C4-2B (cell line): ENCODE measurements around the gene BMAL1.

Experiments
- H3K27ac ChIP-seq: fragments of 450-650 bp; 2 replicates; pipeline ENCODE4 v1.5.1; 2017
- ZFX ChIP-seq: fragments of 450-650 bp; IDR thresholded peaks from 2 replicates; pipeline ENCODE4 v1.6.1; 2017
- TF ChIP-seq, protein P1 (sequence below): fragments of 450-650 bp; conservative IDR thresholded peaks from 2 replicates; pipeline ENCODE4 v1.5.1; 2017; ENCODE audit warnings: mild to moderate bottlenecking

Gene BMAL1

GRCh38 chr11:13287036-13287435 is 9.4 kb downstream of the BMAL1 start:
- no peak for TF ChIP-seq ZFX
- TF ChIP-seq, protein P1, sequence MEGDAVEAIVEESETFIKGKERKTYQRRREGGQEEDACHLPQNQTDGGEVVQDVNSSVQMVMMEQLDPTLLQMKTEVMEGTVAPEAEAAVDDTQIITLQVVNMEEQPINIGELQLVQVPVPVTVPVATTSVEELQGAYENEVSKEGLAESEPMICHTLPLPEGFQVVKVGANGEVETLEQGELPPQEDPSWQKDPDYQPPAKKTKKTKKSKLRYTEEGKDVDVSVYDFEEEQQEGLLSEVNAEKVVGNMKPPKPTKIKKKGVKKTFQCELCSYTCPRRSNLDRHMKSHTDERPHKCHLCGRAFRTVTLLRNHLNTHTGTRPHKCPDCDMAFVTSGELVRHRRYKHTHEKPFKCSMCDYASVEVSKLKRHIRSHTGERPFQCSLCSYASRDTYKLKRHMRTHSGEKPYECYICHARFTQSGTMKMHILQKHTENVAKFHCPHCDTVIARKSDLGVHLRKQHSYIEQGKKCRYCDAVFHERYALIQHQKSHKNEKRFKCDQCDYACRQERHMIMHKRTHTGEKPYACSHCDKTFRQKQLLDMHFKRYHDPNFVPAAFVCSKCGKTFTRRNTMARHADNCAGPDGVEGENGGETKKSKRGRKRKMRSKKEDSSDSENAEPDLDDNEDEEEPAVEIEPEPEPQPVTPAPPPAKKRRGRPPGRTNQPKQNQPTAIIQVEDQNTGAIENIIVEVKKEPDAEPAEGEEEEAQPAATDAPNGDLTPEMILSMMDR = no peak
- H3K27ac ChIP-seq = no peak overlapping the region

DNA sequence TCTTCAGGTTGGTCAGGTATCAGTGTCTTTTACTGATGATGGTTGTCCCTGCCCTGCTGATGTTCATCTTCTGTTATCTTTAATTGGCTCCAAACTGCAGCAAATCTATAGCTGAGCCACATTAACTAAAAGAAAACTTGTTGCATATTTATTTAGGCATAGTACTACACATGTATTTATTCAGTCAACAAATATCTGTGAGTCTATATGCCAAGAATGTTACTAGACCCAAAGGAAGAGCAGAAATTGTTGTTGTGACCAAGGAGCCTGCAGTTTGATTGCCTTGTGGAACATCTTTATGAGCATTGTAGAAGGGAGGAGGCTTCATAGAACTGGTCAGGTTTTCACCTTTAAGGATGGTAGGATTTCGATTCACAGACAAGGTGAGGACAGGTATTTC is 10.1 kb downstream of the BMAL1 start:
- H3K27ac ChIP-seq = no peak overlapping the region
- TF ChIP-seq, protein P1 = no peak
- TF ChIP-seq ZFX = no peak

DNA sequence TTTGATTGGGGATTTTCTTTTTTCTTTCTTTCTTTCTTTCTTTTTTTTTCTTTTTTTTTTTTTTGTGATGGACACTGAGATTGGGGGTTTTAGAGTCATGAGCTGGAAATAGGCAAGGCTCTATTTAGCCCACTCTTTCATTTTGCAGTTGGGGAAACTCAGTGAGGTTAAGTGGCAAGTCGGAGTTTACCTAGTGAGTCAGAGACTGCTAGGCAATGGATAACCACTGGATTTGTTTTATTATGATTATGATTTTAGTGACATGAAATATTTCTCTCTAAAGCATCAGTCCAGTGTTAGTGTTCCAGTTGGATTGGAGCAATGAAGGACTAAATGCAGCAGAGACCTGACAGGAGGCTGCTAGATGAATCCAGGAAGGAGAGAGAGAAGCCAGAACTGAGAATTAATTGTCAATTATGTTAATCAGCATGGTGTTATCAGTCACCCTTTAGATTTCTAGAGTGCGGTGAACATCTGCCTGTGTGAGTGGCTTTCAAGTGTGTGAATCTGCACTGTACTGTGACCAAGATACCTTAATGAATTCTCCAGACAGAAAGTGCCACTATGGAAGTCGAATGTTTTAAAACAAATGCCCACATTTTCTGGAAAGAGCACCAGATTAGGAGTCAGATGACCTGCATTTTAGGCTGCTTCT is 10.9 kb downstream of the BMAL1 start:
- TF ChIP-seq, protein P1 = no peak
- TF ChIP-seq ZFX = no peak
- H3K27ac ChIP-seq = no peak overlapping the region

GRCh38 chr11:13289081-13289480 is 11.5 kb downstream of the BMAL1 start:
- no peak for TF ChIP-seq ZFX
- TF ChIP-seq, protein P1 = no peak
- no peak overlapping the region for H3K27ac ChIP-seq

DNA sequence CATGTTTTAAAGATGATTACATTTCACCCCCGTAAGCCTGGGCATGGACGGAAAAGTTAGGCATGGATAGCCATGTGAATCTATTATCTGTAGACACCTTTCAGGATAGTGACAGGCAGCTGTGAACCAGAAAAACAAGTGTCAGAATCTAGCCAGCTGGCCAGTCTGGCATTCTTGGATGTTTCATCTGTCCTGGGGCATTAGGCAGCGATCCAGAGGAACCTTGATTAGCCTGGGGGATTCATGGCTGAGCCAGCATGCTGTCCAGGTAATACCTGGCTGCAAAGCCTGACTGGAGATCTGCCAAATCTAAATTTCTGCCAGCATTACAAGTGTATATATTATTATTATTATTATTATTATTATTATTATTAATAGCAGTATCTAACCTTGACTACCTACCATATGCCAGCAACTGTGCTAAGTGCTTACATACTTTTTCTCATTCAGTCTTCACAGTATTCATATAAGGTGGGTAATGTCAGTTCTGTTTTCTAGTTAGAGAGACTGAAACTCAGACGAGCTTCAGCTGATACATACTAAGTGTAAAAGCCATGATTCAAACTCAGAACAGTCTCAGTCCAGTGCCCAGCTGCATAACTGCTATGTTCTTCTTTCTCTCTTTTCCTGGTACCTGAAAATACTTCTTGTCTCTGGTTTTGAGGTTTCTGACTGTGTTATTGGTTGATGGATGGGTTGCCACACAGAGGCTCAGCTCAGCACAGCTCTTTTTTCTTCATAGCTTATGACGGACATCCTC is 12.8 kb downstream of the BMAL1 start:
- no peak for TF ChIP-seq ZFX
- TF ChIP-seq, protein P1 = no peak
- H3K27ac ChIP-seq = no peak overlapping the region

- no peak overlapping the region for H3K27ac ChIP-seq
- TF ChIP-seq, protein P1 = no peak
- TF ChIP-seq ZFX = no peak
Measured at GRCh38 chr11:13291361-13291760, 13.8 kb downstream of the BMAL1 start.

GRCh38 chr11:13291800-13292199 is 14.2 kb downstream of the BMAL1 start:
- TF ChIP-seq, protein P1 = no peak
- TF ChIP-seq ZFX = no peak
- no peak overlapping the region for H3K27ac ChIP-seq
